GM12874 (cell line): ENCODE data around the gene MT1A.

Experiments used
- CTCF ChIP-seq: IDR thresholded peaks from 2 replicates; pipeline ENCODE4 v1.5.1; 2011; ENCODE audit warnings: low read depth, mild to moderate bottlenecking, control low read depth, low read length, moderate library complexity; ENCODE audit not compliant: insufficient read depth

The MT1A gene

GRCh38 chr16:56600398-56600999, 38.0 kb upstream of the MT1A start:
- peak; percentile 59; the same call in 1 of the 2 replicates for TF ChIP-seq CTCF

GRCh38 chr16:56601325-56601724, 37.1 kb upstream of the MT1A start:
- TF ChIP-seq CTCF, result no peak

- TF ChIP-seq CTCF, result 0 out of 2 replicates have a peak, but pooled peaks have one; percentile 20
Observed at GRCh38 chr16:56603589-56603988, 34.9 kb upstream of the MT1A start.

- TF ChIP-seq CTCF, result no peak
Observed at GRCh38 chr16:56604966-56605365, 33.5 kb upstream of the MT1A start.

GRCh38 chr16:56605475-56605874, 33.0 kb upstream of the MT1A start:
- no peak for TF ChIP-seq CTCF

- TF ChIP-seq CTCF, result no peak
Observed at GRCh38 chr16:56606071-56606475, 32.4 kb upstream of the MT1A start.

- TF ChIP-seq CTCF, result no peak
Observed at GRCh38 chr16:56606476-56607108, 31.9 kb upstream of the MT1A start.
